Progenitor cell of endocrine pancreas (in vitro differentiated cells): Measurements from ENCODE around the gene CSF1R. TPM values are rescaled to one million over a fixed set of nuclear protein-coding genes. Genes with fewer than 3 reads are reported as not detected.

Experiments used
- DNase-seq: peaks from one replicate; pipeline ENCODE4 v3.0.0; 2021; ENCODE audit warnings: low spot score; ENCODE audit not compliant: unreplicated experiment
- H3K27ac Mint-ChIP-seq: 2 replicates; pipeline ENCODE4 v1.8.0; 2021; ENCODE audit warnings: mild to moderate bottlenecking, moderate library complexity, mixed read lengths
- H3K27me3 Mint-ChIP-seq: 2 replicates; pipeline ENCODE4 v1.8.0; 2021; ENCODE audit warnings: mixed read lengths
- H3K36me3 Mint-ChIP-seq: 2 replicates; pipeline ENCODE4 v1.8.0; 2022; ENCODE audit warnings: mixed read lengths; ENCODE audit not compliant: insufficient read depth
- H3K4me1 Mint-ChIP-seq: 2 replicates; pipeline ENCODE4 v1.8.0; 2021; ENCODE audit warnings: low read depth, mixed read lengths
- H3K4me3 Mint-ChIP-seq: 2 replicates; pipeline ENCODE4 v1.8.0; 2021; ENCODE audit warnings: low read depth, mild to moderate bottlenecking, moderate library complexity, mixed read lengths
- H3K9me3 Mint-ChIP-seq: 2 replicates; pipeline ENCODE4 v1.8.0; 2021; ENCODE audit warnings: low read depth, mixed read lengths
- total RNA-seq: library from RNA; stranded (reverse); gene quantifications from 2 replicates; pipeline ENCODE4 v1.2.1, GENCODE V29; 2021
- TF ChIP-seq, protein P1 (sequence below): fragments of 200-600 bp; sonication (generic); IDR thresholded peaks from one replicate; pipeline ENCODE4 v1.5.0; 2021; ENCODE audit warnings: antibody characterized with exemption, mild to moderate bottlenecking; ENCODE audit not compliant: unreplicated experiment

CSF1R gene
- total RNA-seq, 1 donor from 2014 or later, result not detected

DNA sequence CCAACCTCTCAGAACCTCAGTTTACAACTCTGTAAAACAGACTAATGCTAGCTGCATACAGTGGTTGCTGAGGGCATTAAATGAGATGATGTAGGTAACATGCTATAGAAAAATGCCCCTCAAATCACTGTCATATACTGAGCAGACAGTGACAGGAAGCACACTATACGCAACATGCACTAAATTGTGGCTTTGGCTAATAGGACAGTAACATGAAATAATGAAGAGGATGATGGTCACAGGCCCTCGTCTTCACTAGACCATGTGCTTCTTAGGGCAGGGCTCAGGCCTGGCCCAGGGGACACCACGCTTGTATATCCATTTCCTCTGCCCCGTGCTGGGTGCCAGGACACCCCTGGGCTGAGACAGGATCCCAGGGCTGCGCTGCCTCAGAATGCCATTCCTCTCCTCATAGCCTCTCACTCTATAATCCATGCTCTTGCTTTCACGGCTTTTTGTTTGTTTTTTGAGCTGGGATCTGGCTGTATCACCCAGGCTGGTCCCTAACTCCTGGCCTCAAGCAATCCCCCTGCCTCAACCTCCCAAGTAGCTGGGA is 18.9 kb downstream of the CSF1R start:
- Mint-ChIP-seq H3K4me1 (no peaks in the 10 kb centered on the region), H3K27ac (no peak overlapping the region), H3K27me3 (peaks cover 17% of the 10 kb centered on the region), H3K36me3 (no peaks in the 10 kb centered on the region), H3K9me3 (no peaks in the 10 kb centered on the region), H3K4me3 (no peak overlapping the region)
- no peak for DNase-seq
- TF ChIP-seq, protein P1, sequence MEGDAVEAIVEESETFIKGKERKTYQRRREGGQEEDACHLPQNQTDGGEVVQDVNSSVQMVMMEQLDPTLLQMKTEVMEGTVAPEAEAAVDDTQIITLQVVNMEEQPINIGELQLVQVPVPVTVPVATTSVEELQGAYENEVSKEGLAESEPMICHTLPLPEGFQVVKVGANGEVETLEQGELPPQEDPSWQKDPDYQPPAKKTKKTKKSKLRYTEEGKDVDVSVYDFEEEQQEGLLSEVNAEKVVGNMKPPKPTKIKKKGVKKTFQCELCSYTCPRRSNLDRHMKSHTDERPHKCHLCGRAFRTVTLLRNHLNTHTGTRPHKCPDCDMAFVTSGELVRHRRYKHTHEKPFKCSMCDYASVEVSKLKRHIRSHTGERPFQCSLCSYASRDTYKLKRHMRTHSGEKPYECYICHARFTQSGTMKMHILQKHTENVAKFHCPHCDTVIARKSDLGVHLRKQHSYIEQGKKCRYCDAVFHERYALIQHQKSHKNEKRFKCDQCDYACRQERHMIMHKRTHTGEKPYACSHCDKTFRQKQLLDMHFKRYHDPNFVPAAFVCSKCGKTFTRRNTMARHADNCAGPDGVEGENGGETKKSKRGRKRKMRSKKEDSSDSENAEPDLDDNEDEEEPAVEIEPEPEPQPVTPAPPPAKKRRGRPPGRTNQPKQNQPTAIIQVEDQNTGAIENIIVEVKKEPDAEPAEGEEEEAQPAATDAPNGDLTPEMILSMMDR, result no peak

DNA sequence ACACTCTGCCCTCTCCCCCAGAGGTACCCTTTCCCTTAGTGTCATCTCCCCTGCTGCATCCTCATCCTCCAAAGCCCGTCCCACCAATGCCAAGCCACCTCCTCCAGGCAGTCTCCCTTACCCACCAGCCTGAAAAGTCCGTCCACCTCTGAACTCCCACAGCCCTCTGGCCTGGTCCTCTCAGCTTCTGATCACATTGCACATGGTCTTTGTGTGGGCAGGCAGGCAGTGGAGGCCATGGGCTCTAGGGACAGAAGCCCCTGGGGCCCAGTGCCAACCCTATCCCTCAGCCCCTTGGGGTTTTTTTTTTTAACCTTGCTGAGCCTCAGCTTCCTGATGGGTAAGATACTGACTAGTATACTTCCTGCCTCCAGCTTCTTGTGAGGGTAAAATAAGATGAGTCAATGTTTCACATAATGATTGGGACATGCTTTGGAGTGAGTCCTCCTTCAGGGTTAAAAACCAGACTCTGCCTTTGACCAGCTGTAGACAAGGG is 19.4 kb downstream of the CSF1R start:
- TF ChIP-seq, protein P1, result no peak
- H3K4me3 Mint-ChIP-seq, result no peak overlapping the region
- H3K9me3 Mint-ChIP-seq, result no peaks in the 10 kb centered on the region
- H3K36me3 Mint-ChIP-seq, result no peaks in the 10 kb centered on the region
- no peak for DNase-seq
- no peaks in the 10 kb centered on the region for H3K4me1 Mint-ChIP-seq
- H3K27me3 Mint-ChIP-seq, result peaks cover 18% of the 10 kb centered on the region
- no peak overlapping the region for H3K27ac Mint-ChIP-seq

DNA sequence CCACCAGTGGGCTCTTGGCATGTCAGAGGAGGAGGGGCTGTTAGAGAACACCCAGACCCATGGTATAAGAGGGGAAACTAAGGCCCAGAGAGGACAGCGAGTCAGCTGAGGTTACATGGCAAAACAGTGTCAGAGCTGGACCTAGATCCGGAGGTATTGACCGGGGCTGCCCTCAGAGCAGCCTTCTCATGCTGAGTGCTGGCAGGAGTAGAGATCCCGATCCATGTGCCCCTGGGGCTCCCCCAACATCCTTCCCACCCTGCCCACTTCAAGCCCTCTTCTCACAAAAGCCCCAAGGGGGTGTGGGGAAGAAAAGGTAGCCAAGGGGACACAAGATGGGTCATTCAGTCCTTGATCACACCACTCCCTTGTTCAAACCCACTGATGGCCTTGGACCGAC is 19.9 kb downstream of the CSF1R start:
- H3K36me3 Mint-ChIP-seq, result no peaks in the 10 kb centered on the region
- H3K9me3 Mint-ChIP-seq, result no peaks in the 10 kb centered on the region
- TF ChIP-seq, protein P1, result no peak
- peaks cover 18% of the 10 kb centered on the region for H3K27me3 Mint-ChIP-seq
- no peak overlapping the region for H3K4me3 Mint-ChIP-seq
- no peaks in the 10 kb centered on the region for H3K4me1 Mint-ChIP-seq
- DNase-seq, result no peak
- H3K27ac Mint-ChIP-seq, result no peak overlapping the region

DNA sequence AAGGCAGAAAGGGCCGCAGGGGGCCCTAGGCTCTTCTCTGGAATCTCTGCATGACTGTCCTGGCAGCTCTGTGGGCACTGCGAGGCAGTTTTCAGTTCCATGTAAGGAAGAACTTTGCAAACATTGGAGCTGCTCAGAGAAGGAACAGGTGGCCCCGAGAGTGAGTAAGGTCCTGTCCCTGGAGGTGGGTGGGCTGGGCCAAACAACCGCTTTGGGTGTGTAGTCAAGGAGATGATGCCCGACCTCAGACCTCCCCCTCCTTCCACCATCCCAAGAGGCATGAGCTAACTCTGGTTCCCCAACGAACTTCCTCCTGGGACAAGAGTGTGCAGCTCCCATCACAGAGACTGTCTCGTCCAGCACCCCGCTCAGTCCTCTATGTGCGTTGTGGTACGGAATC is 20.5 kb downstream of the CSF1R start:
- no peak overlapping the region for H3K27ac Mint-ChIP-seq
- H3K4me3 Mint-ChIP-seq, result no peak overlapping the region
- DNase-seq, result no peak
- no peaks in the 10 kb centered on the region for H3K4me1 Mint-ChIP-seq
- H3K27me3 Mint-ChIP-seq, result peaks cover 19% of the 10 kb centered on the region
- no peaks in the 10 kb centered on the region for H3K9me3 Mint-ChIP-seq
- TF ChIP-seq, protein P1, result no peak
- H3K36me3 Mint-ChIP-seq, result no peaks in the 10 kb centered on the region

DNA sequence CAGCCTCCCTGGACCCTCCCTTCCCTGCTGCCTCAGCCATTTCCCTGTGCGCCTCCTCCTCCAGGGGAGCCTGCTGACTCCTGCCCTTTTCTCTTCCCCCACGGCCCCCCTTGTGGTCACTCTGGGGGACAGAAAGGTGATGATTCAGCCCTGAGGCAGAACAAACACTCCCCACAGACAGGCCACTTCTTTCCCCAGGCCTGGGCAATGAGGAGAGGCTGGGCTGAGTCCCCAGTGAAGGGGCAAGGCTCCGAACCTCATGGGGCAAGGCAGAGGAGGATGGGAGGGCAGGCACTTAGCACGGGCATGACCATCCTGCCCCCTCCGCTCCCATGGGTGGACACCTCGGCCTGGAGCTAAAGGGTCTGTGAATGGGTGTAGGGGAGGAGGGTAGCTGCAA is 21.0 kb downstream of the CSF1R start:
- Mint-ChIP-seq H3K36me3 (no peaks in the 10 kb centered on the region), H3K4me1 (no peaks in the 10 kb centered on the region), H3K9me3 (no peaks in the 10 kb centered on the region), H3K27me3 (peaks cover 21% of the 10 kb centered on the region), H3K27ac (no peak overlapping the region), H3K4me3 (no peak overlapping the region)
- TF ChIP-seq, protein P1, result no peak
- DNase-seq, result no peak
